ENCODE data around the gene HS3ST5. TPM values are rescaled to one million over a fixed set of nuclear protein-coding genes. Genes with fewer than 3 reads are reported as not detected.

HS3ST5 gene
- total and polyA plus RNA-seq, 2 experiments from 2014 or later, result 2.8 to 3.5 TPM

GRCh38 chr6:114367315-114367961 lies 24.6 kb upstream of the HS3ST5 start (continued):
- TF ChIP-seq, protein P1, sequence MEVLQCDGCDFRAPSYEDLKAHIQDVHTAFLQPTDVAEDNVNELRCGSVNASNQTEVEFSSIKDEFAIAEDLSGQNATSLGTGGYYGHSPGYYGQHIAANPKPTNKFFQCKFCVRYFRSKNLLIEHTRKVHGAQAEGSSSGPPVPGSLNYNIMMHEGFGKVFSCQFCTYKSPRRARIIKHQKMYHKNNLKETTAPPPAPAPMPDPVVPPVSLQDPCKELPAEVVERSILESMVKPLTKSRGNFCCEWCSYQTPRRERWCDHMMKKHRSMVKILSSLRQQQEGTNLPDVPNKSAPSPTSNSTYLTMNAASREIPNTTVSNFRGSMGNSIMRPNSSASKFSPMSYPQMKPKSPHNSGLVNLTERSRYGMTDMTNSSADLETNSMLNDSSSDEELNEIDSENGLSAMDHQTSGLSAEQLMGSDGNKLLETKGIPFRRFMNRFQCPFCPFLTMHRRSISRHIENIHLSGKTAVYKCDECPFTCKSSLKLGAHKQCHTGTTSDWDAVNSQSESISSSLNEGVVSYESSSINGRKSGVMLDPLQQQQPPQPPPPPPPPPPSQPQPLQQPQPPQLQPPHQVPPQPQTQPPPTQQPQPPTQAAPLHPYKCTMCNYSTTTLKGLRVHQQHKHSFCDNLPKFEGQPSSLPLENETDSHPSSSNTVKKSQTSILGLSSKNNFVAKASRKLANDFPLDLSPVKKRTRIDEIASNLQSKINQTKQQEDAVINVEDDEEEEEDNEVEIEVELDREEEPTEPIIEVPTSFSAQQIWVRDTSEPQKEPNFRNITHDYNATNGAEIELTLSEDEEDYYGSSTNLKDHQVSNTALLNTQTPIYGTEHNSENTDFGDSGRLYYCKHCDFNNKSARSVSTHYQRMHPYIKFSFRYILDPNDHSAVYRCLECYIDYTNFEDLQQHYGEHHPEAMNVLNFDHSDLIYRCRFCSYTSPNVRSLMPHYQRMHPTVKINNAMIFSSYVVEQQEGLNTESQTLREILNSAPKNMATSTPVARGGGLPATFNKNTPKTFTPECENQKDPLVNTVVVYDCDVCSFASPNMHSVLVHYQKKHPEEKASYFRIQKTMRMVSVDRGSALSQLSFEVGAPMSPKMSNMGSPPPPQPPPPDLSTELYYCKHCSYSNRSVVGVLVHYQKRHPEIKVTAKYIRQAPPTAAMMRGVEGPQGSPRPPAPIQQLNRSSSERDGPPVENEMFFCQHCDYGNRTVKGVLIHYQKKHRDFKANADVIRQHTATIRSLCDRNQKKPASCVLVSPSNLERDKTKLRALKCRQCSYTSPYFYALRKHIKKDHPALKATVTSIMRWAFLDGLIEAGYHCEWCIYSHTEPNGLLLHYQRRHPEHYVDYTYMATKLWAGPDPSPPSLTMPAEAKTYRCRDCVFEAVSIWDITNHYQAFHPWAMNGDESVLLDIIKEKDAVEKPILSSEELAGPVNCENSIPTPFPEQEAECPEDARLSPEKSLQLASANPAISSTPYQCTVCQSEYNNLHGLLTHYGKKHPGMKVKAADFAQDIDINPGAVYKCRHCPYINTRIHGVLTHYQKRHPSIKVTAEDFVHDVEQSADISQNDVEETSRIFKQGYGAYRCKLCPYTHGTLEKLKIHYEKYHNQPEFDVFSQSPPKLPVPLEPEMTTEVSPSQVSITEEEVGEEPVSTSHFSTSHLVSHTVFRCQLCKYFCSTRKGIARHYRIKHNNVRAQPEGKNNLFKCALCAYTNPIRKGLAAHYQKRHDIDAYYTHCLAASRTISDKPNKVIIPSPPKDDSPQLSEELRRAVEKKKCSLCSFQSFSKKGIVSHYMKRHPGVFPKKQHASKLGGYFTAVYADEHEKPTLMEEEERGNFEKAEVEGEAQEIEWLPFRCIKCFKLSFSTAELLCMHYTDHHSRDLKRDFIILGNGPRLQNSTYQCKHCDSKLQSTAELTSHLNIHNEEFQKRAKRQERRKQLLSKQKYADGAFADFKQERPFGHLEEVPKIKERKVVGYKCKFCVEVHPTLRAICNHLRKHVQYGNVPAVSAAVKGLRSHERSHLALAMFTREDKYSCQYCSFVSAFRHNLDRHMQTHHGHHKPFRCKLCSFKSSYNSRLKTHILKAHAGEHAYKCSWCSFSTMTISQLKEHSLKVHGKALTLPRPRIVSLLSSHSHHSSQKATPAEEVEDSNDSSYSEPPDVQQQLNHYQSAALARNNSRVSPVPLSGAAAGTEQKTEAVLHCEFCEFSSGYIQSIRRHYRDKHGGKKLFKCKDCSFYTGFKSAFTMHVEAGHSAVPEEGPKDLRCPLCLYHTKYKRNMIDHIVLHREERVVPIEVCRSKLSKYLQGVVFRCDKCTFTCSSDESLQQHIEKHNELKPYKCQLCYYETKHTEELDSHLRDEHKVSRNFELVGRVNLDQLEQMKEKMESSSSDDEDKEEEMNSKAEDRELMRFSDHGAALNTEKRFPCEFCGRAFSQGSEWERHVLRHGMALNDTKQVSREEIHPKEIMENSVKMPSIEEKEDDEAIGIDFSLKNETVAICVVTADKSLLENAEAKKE (CRISPR knock-in tag; IDR thresholded peaks at IDR 0.05), result no peak
- TF ChIP-seq CREB1 (CRISPR knock-in tag; IDR thresholded peaks at IDR 0.05; ENCODE audit: low read depth) (no peak), ETS1 (IDR thresholded peaks at IDR 0.05) (no peak), EZH2 (IDR thresholded peaks at IDR 0.05; ENCODE audit: low read depth, unreplicated experiment) (no peak), ZNF331 (CRISPR knock-in tag; IDR thresholded peaks at IDR 0.05; ENCODE audit: low read depth) (no peak), EZH2phosphoT487 (IDR thresholded peaks at IDR 0.05; ENCODE audit: unreplicated experiment) (no peak)
- TF ChIP-seq, protein P2, sequence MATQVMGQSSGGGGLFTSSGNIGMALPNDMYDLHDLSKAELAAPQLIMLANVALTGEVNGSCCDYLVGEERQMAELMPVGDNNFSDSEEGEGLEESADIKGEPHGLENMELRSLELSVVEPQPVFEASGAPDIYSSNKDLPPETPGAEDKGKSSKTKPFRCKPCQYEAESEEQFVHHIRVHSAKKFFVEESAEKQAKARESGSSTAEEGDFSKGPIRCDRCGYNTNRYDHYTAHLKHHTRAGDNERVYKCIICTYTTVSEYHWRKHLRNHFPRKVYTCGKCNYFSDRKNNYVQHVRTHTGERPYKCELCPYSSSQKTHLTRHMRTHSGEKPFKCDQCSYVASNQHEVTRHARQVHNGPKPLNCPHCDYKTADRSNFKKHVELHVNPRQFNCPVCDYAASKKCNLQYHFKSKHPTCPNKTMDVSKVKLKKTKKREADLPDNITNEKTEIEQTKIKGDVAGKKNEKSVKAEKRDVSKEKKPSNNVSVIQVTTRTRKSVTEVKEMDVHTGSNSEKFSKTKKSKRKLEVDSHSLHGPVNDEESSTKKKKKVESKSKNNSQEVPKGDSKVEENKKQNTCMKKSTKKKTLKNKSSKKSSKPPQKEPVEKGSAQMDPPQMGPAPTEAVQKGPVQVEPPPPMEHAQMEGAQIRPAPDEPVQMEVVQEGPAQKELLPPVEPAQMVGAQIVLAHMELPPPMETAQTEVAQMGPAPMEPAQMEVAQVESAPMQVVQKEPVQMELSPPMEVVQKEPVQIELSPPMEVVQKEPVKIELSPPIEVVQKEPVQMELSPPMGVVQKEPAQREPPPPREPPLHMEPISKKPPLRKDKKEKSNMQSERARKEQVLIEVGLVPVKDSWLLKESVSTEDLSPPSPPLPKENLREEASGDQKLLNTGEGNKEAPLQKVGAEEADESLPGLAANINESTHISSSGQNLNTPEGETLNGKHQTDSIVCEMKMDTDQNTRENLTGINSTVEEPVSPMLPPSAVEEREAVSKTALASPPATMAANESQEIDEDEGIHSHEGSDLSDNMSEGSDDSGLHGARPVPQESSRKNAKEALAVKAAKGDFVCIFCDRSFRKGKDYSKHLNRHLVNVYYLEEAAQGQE (IDR thresholded peaks at IDR 0.05; ENCODE audit: unreplicated experiment), result no peak
- TF ChIP-seq, protein P3, sequence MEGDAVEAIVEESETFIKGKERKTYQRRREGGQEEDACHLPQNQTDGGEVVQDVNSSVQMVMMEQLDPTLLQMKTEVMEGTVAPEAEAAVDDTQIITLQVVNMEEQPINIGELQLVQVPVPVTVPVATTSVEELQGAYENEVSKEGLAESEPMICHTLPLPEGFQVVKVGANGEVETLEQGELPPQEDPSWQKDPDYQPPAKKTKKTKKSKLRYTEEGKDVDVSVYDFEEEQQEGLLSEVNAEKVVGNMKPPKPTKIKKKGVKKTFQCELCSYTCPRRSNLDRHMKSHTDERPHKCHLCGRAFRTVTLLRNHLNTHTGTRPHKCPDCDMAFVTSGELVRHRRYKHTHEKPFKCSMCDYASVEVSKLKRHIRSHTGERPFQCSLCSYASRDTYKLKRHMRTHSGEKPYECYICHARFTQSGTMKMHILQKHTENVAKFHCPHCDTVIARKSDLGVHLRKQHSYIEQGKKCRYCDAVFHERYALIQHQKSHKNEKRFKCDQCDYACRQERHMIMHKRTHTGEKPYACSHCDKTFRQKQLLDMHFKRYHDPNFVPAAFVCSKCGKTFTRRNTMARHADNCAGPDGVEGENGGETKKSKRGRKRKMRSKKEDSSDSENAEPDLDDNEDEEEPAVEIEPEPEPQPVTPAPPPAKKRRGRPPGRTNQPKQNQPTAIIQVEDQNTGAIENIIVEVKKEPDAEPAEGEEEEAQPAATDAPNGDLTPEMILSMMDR (conservative IDR thresholded peaks at IDR 0.05; ENCODE audit: low read depth in 2 of 2), result no peak

Measured in GM23338 (cell line).